OCI-LY7 (cell line): Measurements from ENCODE around the gene SLC25A42.
A peak's percentile ranks its signal among the peaks of the same experiment; 100 is the strongest.

Experiments
- EZH2phosphoT487 ChIP-seq: fragments of 200-600 bp; sonication (generic); IDR thresholded peaks from 2 replicates; pipeline ENCODE4 v1.6.1; 2018; ENCODE audit warnings: low read depth, borderline replicate concordance, mild to moderate bottlenecking, mixed run types, antibody characterized with exemption, low read length, moderate library complexity, mixed read lengths
- TF ChIP-seq, protein P1 (sequence below): fragments of 200-600 bp; sonication (generic); conservative IDR thresholded peaks from 2 replicates; pipeline ENCODE4 v1.5.1; 2014; ENCODE audit warnings: mild to moderate bottlenecking, antibody characterized with exemption, low read length, moderate library complexity, mixed read lengths

DNA sequence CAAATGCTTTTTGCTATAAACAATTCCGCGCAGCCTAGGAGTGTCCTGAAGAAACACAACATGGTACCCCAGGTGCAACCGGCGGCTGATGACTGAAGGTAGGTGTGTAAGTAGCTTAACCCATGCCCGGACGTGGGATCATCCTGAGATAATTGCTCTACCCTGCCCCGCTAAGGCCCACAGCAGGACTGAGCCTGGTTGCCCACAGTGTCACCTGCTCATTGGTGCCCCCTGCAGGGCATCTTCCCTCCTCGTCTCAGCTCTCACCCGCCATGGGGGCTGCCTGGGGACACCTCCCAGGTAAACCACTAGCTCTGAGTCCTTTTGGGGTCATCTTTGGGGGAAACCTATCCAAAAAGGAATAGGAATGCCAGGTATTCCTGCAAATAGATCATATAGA, 52.2 kb downstream of the SLC25A42 start:
- TF ChIP-seq, protein P1, sequence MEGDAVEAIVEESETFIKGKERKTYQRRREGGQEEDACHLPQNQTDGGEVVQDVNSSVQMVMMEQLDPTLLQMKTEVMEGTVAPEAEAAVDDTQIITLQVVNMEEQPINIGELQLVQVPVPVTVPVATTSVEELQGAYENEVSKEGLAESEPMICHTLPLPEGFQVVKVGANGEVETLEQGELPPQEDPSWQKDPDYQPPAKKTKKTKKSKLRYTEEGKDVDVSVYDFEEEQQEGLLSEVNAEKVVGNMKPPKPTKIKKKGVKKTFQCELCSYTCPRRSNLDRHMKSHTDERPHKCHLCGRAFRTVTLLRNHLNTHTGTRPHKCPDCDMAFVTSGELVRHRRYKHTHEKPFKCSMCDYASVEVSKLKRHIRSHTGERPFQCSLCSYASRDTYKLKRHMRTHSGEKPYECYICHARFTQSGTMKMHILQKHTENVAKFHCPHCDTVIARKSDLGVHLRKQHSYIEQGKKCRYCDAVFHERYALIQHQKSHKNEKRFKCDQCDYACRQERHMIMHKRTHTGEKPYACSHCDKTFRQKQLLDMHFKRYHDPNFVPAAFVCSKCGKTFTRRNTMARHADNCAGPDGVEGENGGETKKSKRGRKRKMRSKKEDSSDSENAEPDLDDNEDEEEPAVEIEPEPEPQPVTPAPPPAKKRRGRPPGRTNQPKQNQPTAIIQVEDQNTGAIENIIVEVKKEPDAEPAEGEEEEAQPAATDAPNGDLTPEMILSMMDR: peak; percentile 83
- no peak for TF ChIP-seq EZH2phosphoT487
